HepG2 (cell line): Measurements from ENCODE around the gene TARBP2. TPM values are rescaled to one million over a fixed set of nuclear protein-coding genes. Genes with fewer than 3 reads are reported as not detected.

Experiments
- ATAC-seq: fragments of 200-7000 bp; cut with Tn5 transposase; 3 replicates; pipeline ENCODE4 v1.9.1; 2020; ENCODE audit warnings: mild to moderate bottlenecking, moderate library complexity
- BruUV-seq: library from RNA; stranded (reverse); fragments of 400-500 nt; replicated peaks from 2 replicates; lab custom pipeline; 2021; lab: Mats Ljungman, UMichigan
- CTCF ChIA-PET: fragments of 300-600 bp; formaldehyde crosslinking; extraction: SDS; loops from one replicate; lab custom pipeline; 2021; ENCODE audit warnings: low total read pairs, inconsistent platforms, low intra/inter-chr PET ratio; lab: Yijun Ruan, JAX
- POLR2A ChIA-PET: fragments of 350-600 bp; sonication (Branson Sonifier 250); formaldehyde crosslinking; loops from one replicate; lab custom pipeline; 2020; ENCODE audit warnings: antibody characterized with exemption, inconsistent platforms; lab: Yijun Ruan, JAX
- DNase-seq: peaks from one replicate; pipeline ENCODE4 v3.0.0-alpha.2; 2015; ENCODE audit warnings: low spot score
- FAIRE-seq: peaks from 3 replicates; lab custom pipeline; 2011; peaks lifted over from hg19 to GRCh38; lab: Jason Lieb, UNC
- H2AFZ ChIP-seq: one replicate; pipeline ENCODE4 v1.6.1; 2011; ENCODE audit warnings: low read length, inconsistent platforms
- H3K27ac ChIP-seq: fragments of 300-600 bp; 3 replicates; pipeline ENCODE4 v1.8.0; 2011; ENCODE audit warnings: mixed run types, mild to moderate bottlenecking, mixed read lengths, low read length, inconsistent platforms; ENCODE audit not compliant: insufficient read depth; ENCODE audit errors: extremely low read length
- H3K27me3 ChIP-seq, 2 experiments: fragments of 200-600 bp in 1 of 2; 2 replicates in 1 of 2; 3 replicates in 1 of 2; pipeline versions ENCODE4 v1.6.0 to v1.8.0; 2011; ENCODE audit warnings: low read length in 2 of 2, mild to moderate bottlenecking in 2 of 2, moderate library complexity in 2 of 2, inconsistent platforms in 1 of 2; ENCODE audit not compliant: insufficient read depth in 2 of 2, control insufficient read depth in 1 of 2
- H3K36me3 ChIP-seq, 2 experiments: fragments of 200-600 bp in 1 of 2; replicated peaks in 1 of 2; 2 replicates in 1 of 2; 3 replicates in 1 of 2; pipeline versions ENCODE4 v1.5.1 to v1.8.0; 2011; ENCODE audit warnings: low read length in 2 of 2, inconsistent platforms in 1 of 2; ENCODE audit not compliant: insufficient read depth in 2 of 2, control insufficient read depth in 1 of 2
- H3K4me1 ChIP-seq: 2 replicates; pipeline ENCODE4 v1.5.1; 2012; ENCODE audit warnings: low read length, inconsistent platforms; ENCODE audit not compliant: insufficient read depth
- H3K4me2 ChIP-seq: 2 replicates; pipeline ENCODE4 v1.6.0; 2011; ENCODE audit warnings: low read depth, low read length, inconsistent platforms
- H3K4me3 ChIP-seq, 3 experiments: fragments of 200-600 bp in 1 of 3; sonication (generic), shearing (Covaris generic) in 1 of 3; replicated peaks in 1 of 3; 2 replicates each; pipeline ENCODE4 v1.5.1; 2011 to 2016; ENCODE audit warnings: low read length in 3 of 3, inconsistent platforms in 2 of 3, low read depth in 2 of 3, mild to moderate bottlenecking in 2 of 3, control low read depth in 1 of 3, mixed read lengths in 1 of 3; ENCODE audit not compliant: insufficient read depth in 1 of 3
- H3K79me2 ChIP-seq: one replicate; pipeline ENCODE4 v1.6.1; 2011; ENCODE audit warnings: low read length, inconsistent platforms; ENCODE audit not compliant: insufficient read depth
- H3K9ac ChIP-seq: 2 replicates; pipeline ENCODE4 v1.6.0; 2011; ENCODE audit warnings: mild to moderate bottlenecking, low read depth, low read length, inconsistent platforms; ENCODE audit not compliant: insufficient read depth
- H3K9me3 ChIP-seq: 2 replicates; pipeline ENCODE4 v1.5.1; 2012; ENCODE audit warnings: mild to moderate bottlenecking, low read length
- H4K20me1 ChIP-seq: 2 replicates; pipeline ENCODE4 v1.6.0; 2011; ENCODE audit warnings: inconsistent platforms, mild to moderate bottlenecking, low read length, moderate library complexity; ENCODE audit not compliant: insufficient read depth
- GLI4 ChIP-seq: sonication (generic); formaldehyde crosslinking; IDR thresholded peaks from 2 replicates; pipeline ENCODE4 v1.5.1; 2020; ENCODE audit warnings: missing genetic modification reagents, mild to moderate bottlenecking, moderate library complexity, borderline replicate concordance
- MAFG ChIP-seq: sonication (generic); formaldehyde crosslinking; IDR thresholded peaks from 2 replicates; pipeline ENCODE4 v1.5.1; 2020; ENCODE audit warnings: mild to moderate bottlenecking, missing genetic modification reagents
- POGZ ChIP-seq: sonication (generic); formaldehyde crosslinking; IDR thresholded peaks from 2 replicates; pipeline ENCODE4 v1.4.0; 2020; ENCODE audit warnings: mild to moderate bottlenecking, missing genetic modification reagents
- PTBP1 ChIP-seq: fragments of 200-400 bp; formaldehyde crosslinking; IDR thresholded peaks from 2 replicates; pipeline ENCODE4 v1.6.1; 2018; ENCODE audit warnings: low read length, low read depth; ENCODE audit not compliant: poor library complexity, severe bottlenecking
- ZFP1 ChIP-seq: IDR thresholded peaks from 2 replicates; pipeline ENCODE4 v1.6.1; 2016
- ZMAT3 ChIP-seq: sonication (generic); formaldehyde crosslinking; conservative IDR thresholded peaks from 2 replicates; pipeline ENCODE4 v1.7.0; 2021; ENCODE audit warnings: missing genetic modification reagents
- ZNF207 ChIP-seq: fragments of 450-650 bp; IDR thresholded peaks from 2 replicates; pipeline ENCODE4 v1.6.1; 2016; ENCODE audit warnings: antibody characterized with exemption, borderline replicate concordance
- ZNF513 ChIP-seq: sonication (generic); formaldehyde crosslinking; conservative IDR thresholded peaks from 2 replicates; pipeline ENCODE4 v1.5.0; 2020; ENCODE audit warnings: missing genetic modification reagents
- ZNF549 ChIP-seq: sonication (generic); formaldehyde crosslinking; IDR thresholded peaks from 2 replicates; pipeline ENCODE4 v1.5.0; 2020; ENCODE audit warnings: missing genetic modification reagents
- ZNF564 ChIP-seq: sonication (generic); formaldehyde crosslinking; IDR thresholded peaks from 2 replicates; pipeline ENCODE4 v1.8.1; 2023; ENCODE audit warnings: mild to moderate bottlenecking, missing genetic modification reagents
- ZNF614 ChIP-seq: IDR thresholded peaks from 2 replicates; pipeline ENCODE4 v1.6.1; 2018; ENCODE audit warnings: missing biosample characterization, missing genetic modification reagents, inconsistent platforms, borderline replicate concordance
- ZNF691 ChIP-seq: sonication (generic); formaldehyde crosslinking; IDR thresholded peaks from 2 replicates; pipeline ENCODE4 v1.4.0; 2020; ENCODE audit warnings: missing genetic modification reagents, low read depth, mild to moderate bottlenecking, borderline replicate concordance
- WGBS: methylation state at CpG from one replicate; pipeline ENCODE4 v1.1.6; 2017; ENCODE audit warnings: low lambda C conversion rate; 5-methylcytosine and 5-hydroxymethylcytosine counted together
- in situ Hi-C: cut with HindIII; loops from 2 replicates; pipeline ENCODE4 v1.10.0; 2017; ENCODE audit warnings: low pct_unique_long_range_greater_than_20kb; ENCODE audit not compliant: extremely low pct_ligation_motif_present
- intact Hi-C: fragments of 100-400 bp; cut with micrococcal nuclease; formaldehyde crosslinking; loops from one replicate; pipeline ENCODE4 v1.10.0; 2022; ENCODE audit not compliant: unreplicated experiment
- polyA plus RNA-seq, 8 experiments: library from polyadenylated mRNA; depleted of rRNA in 3 of 8; stranded (reverse) in 7 of 8; unstranded in 1 of 8; fragments of >200 nt; fragmentation: Illumina TruSeq in 4 of 8; extraction: Trizol in 4 of 8; gene quantifications; 2 replicates each; pipeline versions ENCODE4 v1.2.1 to v1.2.3, GENCODE V29; 2011 to 2016; ENCODE audit warnings: low read depth in 4 of 8, missing spikeins in 1 of 8, mixed read lengths in 1 of 8; ENCODE audit not compliant: insufficient read depth in 1 of 8
- total RNA-seq, 5 experiments: library from RNA; depleted of rRNA; stranded (reverse); fragments of >200 nt; fragmentation: Illumina TruSeq; extraction: Trizol; gene quantifications; 2 replicates each; pipeline ENCODE4 v1.2.3, GENCODE V29; 2016; ENCODE audit warnings: low read depth in 1 of 5

Gene TARBP2
- total and polyA plus RNA-seq, 2 of the 13 experiments (the other 11 are each of a cell fraction or from before 2014, with no cell fraction given): 47.0 to 55.5 TPM

GRCh38 chr12:53492188-53492587, 8.9 kb upstream of the TARBP2 start:
- Histone ChIP-seq H3K27me3 (no peaks in the 10 kb centered on the region; a peak in 1 of 5 replicates), H3K9ac (0 out of 2 replicates have a peak overlapping the region, but pooled peaks have one; percentile 56), H3K79me2 (no peaks in the 10 kb centered on the region), H3K27ac (no peak overlapping the region), H3K9me3 (no peaks in the 10 kb centered on the region), H2AFZ (no peak overlapping the region), H3K4me2 (peak overlapping the region; percentile 100), H4K20me1 (no peaks in the 10 kb centered on the region), H3K4me1 (peaks cover 43% of the 10 kb centered on the region), H3K4me3 (peak overlapping the region in 2 of 3 experiments; percentile 75 to 80; a peak in 2 of 6 replicates), H3K36me3 (no peaks in the 10 kb centered on the region)
- DNase-seq: no peak
- TSS peak; percentile 63 for BruUV-seq
- FAIRE-seq: no peak
- TF ChIP-seq ZMAT3 (CRISPR knock-in tag): 0 out of 2 replicates have a peak, but pooled peaks have one; percentile 5
- no peak for TF ChIP-seq ZNF513 (CRISPR knock-in tag)
- TF ChIP-seq POGZ (CRISPR knock-in tag): no peak
- no peak for TF ChIP-seq ZNF691 (CRISPR knock-in tag)
- 0 out of 2 replicates have a peak, but pooled peaks have one; percentile 0 for TF ChIP-seq ZFP1 (CRISPR knock-in tag)
- no peak for TF ChIP-seq ZNF614 (CRISPR knock-in tag)
- TF ChIP-seq ZNF564: no peak
- TF ChIP-seq PTBP1: no peak
- no peak for TF ChIP-seq ZNF549 (CRISPR knock-in tag)
- no peak for TF ChIP-seq MAFG (CRISPR knock-in tag)
- no peak for TF ChIP-seq GLI4 (CRISPR knock-in tag)
- TF ChIP-seq ZNF207: no peak
- in situ Hi-C loops (no loop called here), intact Hi-C loops (no loop called here)
- POLR2A ChIA-PET: interaction anchor here (0.7 to 4.1 kb wide), 5 partner anchors 9 to 312 kb away, joined by 3 to 35 read pairs (median 5); partner anchors contain the start of genes CSAD, TARBP2 and ZNF740
- WGBS: 96% methylated on average over 20 of the region's 20 CpGs
- ATAC-seq: no peak
- CTCF ChIA-PET: no interaction called here
